B cell (primary cell): ENCODE data around the gene ICAM1. TPM values are rescaled to one million over a fixed set of nuclear protein-coding genes. Genes with fewer than 3 reads are reported as not detected.

Experiments
- ATAC-seq: fragments of 200-7000 bp; cut with Tn5 transposase; one replicate; pipeline ENCODE4 v1.10.0; 2021; ENCODE audit warnings: low read depth, mild to moderate bottlenecking, moderate number of reproducible peaks, moderate library complexity
- CTCF ChIA-PET: fragments of 350-600 bp; sonication (Branson Sonifier 250); formaldehyde crosslinking; loops from one replicate; lab custom pipeline; 2021; ENCODE audit warnings: antibody characterized with exemption, inconsistent platforms; lab: Charles Lee
- POLR2A ChIA-PET: fragments of 350-600 bp; sonication (Branson Sonifier 250); formaldehyde crosslinking; loops from one replicate; lab custom pipeline; 2021; ENCODE audit warnings: antibody characterized with exemption; lab: Charles Lee
- DNase-seq: peaks from one replicate; pipeline ENCODE4 v3.0.0; 2013
- H2AFZ ChIP-seq: 2 replicates; pipeline ENCODE4 v1.6.1; 2012; ENCODE audit warnings: mild to moderate bottlenecking, low read depth, low read length; ENCODE audit not compliant: insufficient read depth, poor library complexity, severe bottlenecking
- H3K27ac ChIP-seq, 2 donors: 1 replicate in 1 of 2; 2 replicates in 1 of 2; pipeline ENCODE4 v1.5.1; 2012 to 2013; ENCODE audit warnings: low read length in 2 of 2, mild to moderate bottlenecking in 2 of 2, moderate library complexity in 1 of 2
- H3K27me3 ChIP-seq, 4 experiments: fragments of 200-600 bp in 1 of 4; sonication (generic) in 1 of 4; replicated peaks in 1 of 4; 1 replicate in 2 of 4; 2 replicates in 2 of 4; pipeline versions ENCODE4 v1.6.1 to v1.7.0; 2013 to 2016; ENCODE audit warnings: low read length in 3 of 4, mild to moderate bottlenecking in 2 of 4, mixed read lengths in 1 of 4, moderate library complexity in 1 of 4; ENCODE audit not compliant: insufficient read depth in 4 of 4, control insufficient read depth in 3 of 4; ENCODE audit errors: control extremely low read depth in 1 of 4
- H3K36me3 ChIP-seq, 2 experiments: replicated peaks in 1 of 2; 1 replicate in 1 of 2; 2 replicates in 1 of 2; pipeline versions ENCODE4 v1.6.1 to v1.7.1; 2013; ENCODE audit warnings: low read length in 1 of 2; ENCODE audit not compliant: insufficient read depth in 2 of 2, control insufficient read depth in 1 of 2; ENCODE audit errors: control extremely low read depth in 1 of 2, extremely low read depth in 1 of 2
- H3K4me1 ChIP-seq, 2 donors: fragments of 200-600 bp in 1 of 2; sonication (generic) in 1 of 2; 1 replicate in 1 of 2; 2 replicates in 1 of 2; pipeline versions ENCODE4 v1.5.1 to v1.6.1; 2013 to 2017; ENCODE audit warnings: low read length in 2 of 2; ENCODE audit not compliant: control insufficient read depth in 2 of 2, insufficient read depth in 2 of 2
- H3K4me2 ChIP-seq: replicated peaks from 2 replicates; pipeline ENCODE3; 2012; ENCODE audit warnings: mild to moderate bottlenecking, low read depth, low read length; ENCODE audit not compliant: poor library complexity, severe bottlenecking
- H3K4me3 ChIP-seq, 5 experiments: fragments of 200-600 bp in 1 of 5; sonication (generic) in 1 of 5; 1 replicate in 3 of 5; 2 replicates in 2 of 5; pipeline versions ENCODE4 v1.5.1 to v1.7.0; 2011 to 2016; ENCODE audit warnings: low read length in 4 of 5, mild to moderate bottlenecking in 4 of 5, low read depth in 2 of 5, control low read depth in 1 of 5, moderate library complexity in 1 of 5; ENCODE audit not compliant: insufficient read depth in 1 of 5; ENCODE audit errors: control extremely low read depth in 1 of 5, extremely low read depth in 1 of 5
- H3K79me2 ChIP-seq: fragments of 200-600 bp; sonication (generic); one replicate; pipeline ENCODE4 v1.6.0; 2016; ENCODE audit warnings: low read length; ENCODE audit not compliant: control insufficient read depth, insufficient read depth
- H3K9ac ChIP-seq: fragments of 200-600 bp; sonication (generic); 2 replicates; pipeline ENCODE4 v1.6.1; 2017; ENCODE audit warnings: mild to moderate bottlenecking, low read length, moderate library complexity
- H3K9me3 ChIP-seq, 3 donors: one replicate each; pipeline versions ENCODE4 v1.6.1 to v1.7.1; 2013; ENCODE audit warnings: low read length in 2 of 3; ENCODE audit not compliant: control insufficient read depth in 2 of 3, insufficient read depth in 1 of 3; ENCODE audit errors: control extremely low read depth in 1 of 3
- H4K20me1 ChIP-seq: 2 replicates; pipeline ENCODE4 v1.6.0; 2012; ENCODE audit warnings: mild to moderate bottlenecking, low read length; ENCODE audit not compliant: insufficient read depth, control insufficient read depth, poor library complexity, severe bottlenecking
- H3K27ac Mint-ChIP-seq: one replicate; pipeline ENCODE4 v1.8.0; 2021; ENCODE audit warnings: mixed read lengths
- H3K27me3 Mint-ChIP-seq: one replicate; pipeline ENCODE4 v1.8.0; 2021; ENCODE audit warnings: mixed read lengths
- H3K4me1 Mint-ChIP-seq: one replicate; pipeline ENCODE4 v1.8.0; 2021; ENCODE audit warnings: mixed read lengths
- H3K4me3 Mint-ChIP-seq: one replicate; pipeline ENCODE4 v1.8.0; 2021; ENCODE audit warnings: mixed read lengths
- H3K9me3 Mint-ChIP-seq: one replicate; pipeline ENCODE4 v1.8.0; 2022; ENCODE audit warnings: mixed read lengths; ENCODE audit not compliant: insufficient read depth
- EZH2 ChIP-seq: IDR thresholded peaks from 2 replicates; pipeline ENCODE4 v1.6.1; 2012; ENCODE audit warnings: borderline replicate concordance, low read depth, mild to moderate bottlenecking, moderate library complexity, low read length; ENCODE audit not compliant: insufficient read depth, poor library complexity, severe bottlenecking
- WGBS: methylation state at CpG from one replicate; pipeline ENCODE4 v1.1.5; 2013; ENCODE audit warnings: missing lambda C conversion rate; ENCODE audit not compliant: insufficient coverage; 5-methylcytosine and 5-hydroxymethylcytosine counted together
- intact Hi-C: fragments of 100-400 bp; cut with micrococcal nuclease; formaldehyde crosslinking; loops from one replicate; pipeline ENCODE4 v1.10.0; 2022
- polyA plus RNA-seq: library from polyadenylated mRNA; depleted of rRNA; stranded (reverse); fragments of >200 nt; gene quantifications from 2 replicates; pipeline ENCODE4 v1.2.3, GENCODE V29; 2012
- total RNA-seq, 2 donors: library from RNA; stranded (reverse); fragments of 120-200 nt in 1 of 2; gene quantifications; 1 replicate in 1 of 2; 2 replicates in 1 of 2; pipeline versions ENCODE4 v1.2.3 to v1.2.4, GENCODE V29; 2013 to 2022
- TF ChIP-seq, protein P1 (sequence below): fragments of 200-600 bp; IDR thresholded peaks from one replicate; pipeline ENCODE4 v1.8.0; 2022; ENCODE audit warnings: antibody characterized with exemption, mild to moderate bottlenecking

Gene ICAM1
- total and polyA plus RNA-seq, 2 donors (not counting 1 experiment from before 2014, with no cell fraction given), result 7.3 to 11.9 TPM

DNA sequence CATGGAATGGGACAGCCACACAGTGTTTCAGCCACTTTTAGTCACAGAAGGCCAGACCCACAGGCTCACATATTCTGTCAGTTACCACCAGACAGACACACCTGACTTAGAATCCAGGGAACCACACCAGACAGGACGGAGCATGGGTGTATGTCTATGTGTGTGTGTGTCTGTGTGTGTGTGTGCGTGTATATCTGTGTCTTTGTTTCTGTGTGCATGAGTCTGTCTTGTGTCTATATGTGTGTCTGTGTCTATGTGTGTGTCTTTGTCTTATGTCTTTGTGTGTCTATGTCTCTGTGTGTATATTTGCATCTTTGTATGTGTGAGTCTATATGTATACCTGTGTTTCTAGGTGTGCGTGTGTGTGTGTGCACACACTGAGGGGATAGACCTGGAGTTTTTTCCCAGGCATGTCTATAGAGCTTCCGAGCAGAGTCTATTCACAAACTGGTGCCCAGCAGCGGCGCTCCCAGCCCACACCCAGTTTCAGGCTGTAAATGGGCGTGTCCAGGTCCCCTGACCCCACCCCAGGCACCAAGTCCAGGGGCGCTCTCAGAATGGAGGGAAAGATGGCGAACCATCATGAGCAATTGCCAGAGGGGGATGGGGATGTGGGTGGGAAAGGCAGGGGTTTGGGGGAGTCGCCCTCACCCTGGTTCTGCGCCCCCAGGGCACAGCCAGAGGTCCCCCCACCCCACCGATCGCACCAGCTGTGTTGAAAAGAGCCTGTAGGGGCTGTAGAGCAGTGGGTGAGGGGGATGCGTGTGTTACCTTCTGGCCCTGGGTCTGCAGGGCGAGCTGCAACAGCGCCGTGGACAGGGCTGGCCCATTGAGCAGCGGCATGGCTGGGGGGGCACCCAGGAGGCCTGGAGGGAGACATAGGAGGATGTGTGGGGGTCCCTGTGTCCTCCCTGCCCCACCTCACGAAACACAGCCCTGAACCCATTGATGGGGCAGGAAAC, 51.2 kb downstream of the ICAM1 start:
- no peak overlapping the region for H3K27ac Mint-ChIP-seq
- no peak overlapping the region for H3K4me3 Mint-ChIP-seq
- TF ChIP-seq EZH2, result no peak
- TF ChIP-seq, protein P1, sequence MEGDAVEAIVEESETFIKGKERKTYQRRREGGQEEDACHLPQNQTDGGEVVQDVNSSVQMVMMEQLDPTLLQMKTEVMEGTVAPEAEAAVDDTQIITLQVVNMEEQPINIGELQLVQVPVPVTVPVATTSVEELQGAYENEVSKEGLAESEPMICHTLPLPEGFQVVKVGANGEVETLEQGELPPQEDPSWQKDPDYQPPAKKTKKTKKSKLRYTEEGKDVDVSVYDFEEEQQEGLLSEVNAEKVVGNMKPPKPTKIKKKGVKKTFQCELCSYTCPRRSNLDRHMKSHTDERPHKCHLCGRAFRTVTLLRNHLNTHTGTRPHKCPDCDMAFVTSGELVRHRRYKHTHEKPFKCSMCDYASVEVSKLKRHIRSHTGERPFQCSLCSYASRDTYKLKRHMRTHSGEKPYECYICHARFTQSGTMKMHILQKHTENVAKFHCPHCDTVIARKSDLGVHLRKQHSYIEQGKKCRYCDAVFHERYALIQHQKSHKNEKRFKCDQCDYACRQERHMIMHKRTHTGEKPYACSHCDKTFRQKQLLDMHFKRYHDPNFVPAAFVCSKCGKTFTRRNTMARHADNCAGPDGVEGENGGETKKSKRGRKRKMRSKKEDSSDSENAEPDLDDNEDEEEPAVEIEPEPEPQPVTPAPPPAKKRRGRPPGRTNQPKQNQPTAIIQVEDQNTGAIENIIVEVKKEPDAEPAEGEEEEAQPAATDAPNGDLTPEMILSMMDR, result no peak
- H3K79me2 ChIP-seq, result peaks cover 10% of the 10 kb centered on the region
- H3K4me1 ChIP-seq, result peaks cover 0 to 6% of the 10 kb centered on the region in 2 donors
- no peaks in the 10 kb centered on the region for H3K27me3 ChIP-seq
- no peak overlapping the region for H3K4me2 ChIP-seq
- no peak overlapping the region for H3K4me3 ChIP-seq
- no peaks in the 10 kb centered on the region for H3K4me1 Mint-ChIP-seq
- ChIA-PET CTCF (no interaction called here), POLR2A (interaction anchor here (0.6 kb wide), 1 partner anchor 11 kb away, joined by 4 read pairs; no protein-coding TSS in a partner anchor)
- peaks cover 0 to 70% of the 10 kb centered on the region in 2 experiments for H3K36me3 ChIP-seq
- peaks cover 40% of the 10 kb centered on the region for H4K20me1 ChIP-seq
- H3K9ac ChIP-seq, result no peak overlapping the region
- WGBS, result 98% methylated on average over 13 of the region's 19 CpGs
- DNase-seq (no peak), ATAC-seq (no peak)
- no peaks in the 10 kb centered on the region for H3K27me3 Mint-ChIP-seq
- H2AFZ ChIP-seq, result no peak overlapping the region
- H3K9me3 Mint-ChIP-seq, result no peaks in the 10 kb centered on the region
- no peaks in the 10 kb centered on the region for H3K9me3 ChIP-seq
- intact Hi-C loops, result no loop called here
- no peak overlapping the region for H3K27ac ChIP-seq

DNA sequence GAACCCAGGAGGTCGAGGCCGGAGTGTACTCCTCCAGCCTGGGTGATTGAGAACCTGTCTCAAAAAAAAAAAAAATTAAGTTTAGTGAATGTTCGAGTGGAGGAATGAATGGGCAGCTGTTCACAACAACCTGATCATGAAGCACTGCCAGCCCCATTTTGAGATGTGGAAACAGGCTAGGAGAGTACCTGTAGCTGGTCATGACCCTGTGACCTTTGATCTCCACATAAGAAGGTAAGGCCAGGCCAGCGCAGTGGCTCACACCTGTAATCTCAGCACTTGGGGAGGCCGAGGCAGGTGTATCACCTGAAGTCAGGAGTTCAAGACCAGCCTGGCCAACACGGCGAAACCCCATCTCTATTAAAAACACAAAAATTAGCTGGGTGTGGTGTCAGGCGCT, 54.8 kb downstream of the ICAM1 start:
- Histone ChIP-seq H3K4me3 (no peak overlapping the region), H3K27ac (no peak overlapping the region), H3K79me2 (peaks cover 45% of the 10 kb centered on the region), H3K36me3 (peaks cover 0 to 88% of the 10 kb centered on the region in 2 experiments), H3K9me3 (no peaks in the 10 kb centered on the region), H2AFZ (no peak overlapping the region), H3K9ac (no peak overlapping the region), H3K4me2 (no peak overlapping the region), H4K20me1 (peaks cover 75% of the 10 kb centered on the region), H3K27me3 (no peaks in the 10 kb centered on the region), H3K4me1 (peaks cover 0 to 6% of the 10 kb centered on the region in 2 donors)
- DNase-seq (no peak), ATAC-seq (no peak)
- no peak for TF ChIP-seq EZH2
- TF ChIP-seq, protein P1, result no peak
- H3K9me3 Mint-ChIP-seq, result no peaks in the 10 kb centered on the region
- peaks cover 1% of the 10 kb centered on the region for H3K4me1 Mint-ChIP-seq
- 100% methylated on average over 8 of the region's 8 CpGs for whole genome bisulfite sequencing
- ChIA-PET CTCF (interaction anchor here (0.9 to 1.3 kb wide), 2 partner anchors 63 to 67 kb away, joined by 3 to 5 read pairs; no protein-coding TSS in a partner anchor), POLR2A (interaction anchor here (0.6 kb wide), 1 partner anchor 428 kb away, joined by 5 read pairs; no protein-coding TSS in a partner anchor)
- H3K4me3 Mint-ChIP-seq, result no peak overlapping the region
- no peak overlapping the region for H3K27ac Mint-ChIP-seq
- intact Hi-C loops, result no loop called here
- no peaks in the 10 kb centered on the region for H3K27me3 Mint-ChIP-seq
